Measurements from ENCODE around the gene BDNF.
"Not testable (repeated sequence)": the region's sequence is repeated elsewhere in the genome, so short reads cannot be mapped to it uniquely, and the experiment has no call there.

The BDNF gene

DNA sequence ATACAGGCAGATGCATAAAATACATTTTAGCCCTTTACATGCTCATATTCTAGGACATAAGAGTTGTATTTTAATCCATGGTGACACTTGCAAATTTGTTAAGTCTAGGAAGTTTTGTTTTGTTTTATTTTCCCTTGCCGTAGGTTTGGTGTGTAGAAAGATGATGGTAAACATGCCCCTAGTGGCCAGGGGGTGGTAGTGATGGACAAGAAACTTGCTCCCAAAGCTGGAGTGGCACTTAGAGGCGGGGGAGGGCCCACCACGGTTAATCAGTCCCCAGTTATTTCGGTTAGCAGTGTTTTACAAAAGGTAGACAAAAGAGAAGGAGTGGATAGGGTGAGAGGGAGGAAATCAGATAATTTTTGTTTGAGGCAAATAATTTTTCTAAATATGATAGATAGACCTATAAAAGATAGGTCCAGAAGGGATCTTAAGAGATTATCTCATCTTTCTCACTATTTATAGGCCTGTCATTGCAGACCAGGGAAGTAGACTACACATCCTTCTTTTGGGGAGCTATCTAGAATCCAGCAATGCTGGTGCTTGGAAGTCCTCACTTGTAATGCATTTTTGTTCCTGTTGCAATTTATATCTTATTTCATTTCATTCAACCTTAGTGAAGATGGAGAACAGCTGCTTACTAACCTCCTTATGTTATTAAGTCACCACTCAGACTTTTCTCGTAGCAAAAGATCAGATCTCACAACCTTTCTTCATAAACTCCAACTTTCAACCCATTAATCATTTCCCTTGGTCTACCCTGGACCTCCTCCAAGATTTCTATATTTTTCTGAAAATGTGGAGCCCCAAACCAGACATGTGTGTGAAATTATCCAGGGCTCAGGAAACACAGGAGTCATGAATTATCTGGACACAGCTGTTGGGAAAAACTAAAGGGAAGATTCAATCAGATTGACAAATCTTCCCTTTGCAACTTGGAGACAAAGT is 5.9 kb upstream of the BDNF start:
- no peak for DNase-seq

GRCh38 chr11:27703481-27703880 is 3.2 kb upstream of the BDNF start:
- no peak for DNase-seq

GRCh38 chr11:27702811-27703210 is 2.6 kb upstream of the BDNF start:
- DNase-seq = no peak

GRCh38 chr11:27701355-27702105 is 1.3 kb upstream of the BDNF start:
- DNase-seq = no peak

DNA sequence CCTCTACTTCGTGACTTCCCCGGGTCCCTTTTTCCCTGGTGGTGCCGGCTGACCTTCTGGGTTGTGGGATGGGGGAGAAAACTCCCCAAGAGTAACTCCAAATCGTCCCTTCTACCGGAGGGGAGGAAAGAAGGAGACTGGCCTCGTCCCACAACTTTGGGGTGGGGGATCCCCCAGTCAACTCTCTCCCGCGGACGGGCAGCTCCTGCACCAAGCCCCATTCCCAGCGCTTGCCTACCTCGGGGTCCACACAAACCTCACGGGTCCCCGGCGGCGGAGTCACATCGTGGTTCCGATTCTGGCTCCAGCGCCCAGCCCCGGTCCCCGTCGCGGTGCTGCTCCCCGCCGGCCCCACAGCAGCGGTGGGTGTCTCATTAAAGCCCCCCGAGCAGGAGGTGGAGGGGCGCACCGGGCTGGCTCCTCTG is 317 bp downstream of the BDNF start:
- no peak for DNase-seq

- DNase-seq = no peak
Measured at GRCh38 chr11:27699242-27699925, 871 bp downstream of the BDNF start.

DNA sequence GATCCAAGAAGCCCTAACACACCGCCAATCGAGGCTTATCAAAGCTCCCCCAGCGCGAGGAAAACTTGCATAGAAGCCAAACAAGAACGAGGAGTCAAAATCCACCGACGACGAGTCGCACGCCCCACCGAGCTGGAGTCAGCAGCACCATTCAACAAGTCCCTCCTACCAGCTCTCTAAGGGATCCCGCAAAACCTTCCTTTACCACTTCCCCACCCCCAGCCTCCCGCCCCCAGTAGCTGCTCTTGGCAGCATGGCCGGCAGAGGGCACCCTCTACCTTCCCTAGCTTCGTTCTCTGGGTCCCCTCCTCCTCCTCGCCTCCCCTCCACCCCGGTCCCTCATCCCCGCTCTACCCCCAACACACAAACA is 1.4 kb downstream of the BDNF start:
- DNase-seq = peak; percentile 64

DNA sequence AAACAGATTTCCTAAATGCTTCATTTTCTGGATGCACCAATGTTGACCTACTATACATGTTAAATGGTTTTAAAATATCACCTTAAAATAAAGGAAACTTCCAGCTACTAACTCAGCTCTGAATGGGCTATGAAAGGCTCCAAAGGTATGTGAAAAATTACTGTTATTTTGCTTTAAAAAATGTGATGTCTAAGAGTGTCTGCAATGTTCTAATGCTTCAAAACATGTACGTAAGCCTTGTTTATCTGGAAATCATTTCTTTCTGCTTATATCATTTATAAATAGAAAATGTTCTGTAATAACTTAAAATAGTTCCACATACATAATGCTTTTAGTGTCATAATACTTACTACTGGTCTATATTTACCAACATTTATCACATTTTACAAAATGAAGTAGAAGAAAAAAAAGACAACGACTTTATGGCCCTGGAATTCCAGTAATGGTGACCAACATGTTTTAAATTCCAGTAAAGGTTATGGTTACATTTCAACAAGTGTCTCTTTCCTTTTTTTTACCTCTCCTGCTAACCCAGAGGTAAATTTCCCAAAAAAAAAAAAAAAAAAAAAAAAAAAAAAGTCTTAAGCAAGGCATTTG is 2.5 kb downstream of the BDNF start:
- no peak for DNase-seq

- no peak for DNase-seq
Measured at GRCh38 chr11:27696961-27697360, 3.3 kb downstream of the BDNF start.

DNA sequence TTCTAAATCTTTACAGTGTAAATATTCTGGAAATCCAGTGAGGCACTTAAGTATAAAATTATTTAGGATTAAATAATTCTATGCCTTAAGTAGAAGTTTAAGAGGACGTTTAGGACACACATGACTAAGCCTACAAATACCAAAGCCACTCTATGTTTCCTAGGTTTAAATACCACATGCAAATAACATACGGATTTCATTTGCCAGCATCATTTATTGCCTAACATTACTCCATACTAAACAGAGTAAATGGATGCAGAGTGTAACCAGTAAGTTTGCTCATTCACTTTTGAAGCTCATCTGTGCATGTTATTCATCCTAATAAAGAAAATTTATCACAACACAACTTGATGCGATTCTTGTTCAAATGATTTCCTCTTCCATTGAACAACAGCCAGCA is 4.1 kb downstream of the BDNF start:
- DNase-seq = no peak

DNA sequence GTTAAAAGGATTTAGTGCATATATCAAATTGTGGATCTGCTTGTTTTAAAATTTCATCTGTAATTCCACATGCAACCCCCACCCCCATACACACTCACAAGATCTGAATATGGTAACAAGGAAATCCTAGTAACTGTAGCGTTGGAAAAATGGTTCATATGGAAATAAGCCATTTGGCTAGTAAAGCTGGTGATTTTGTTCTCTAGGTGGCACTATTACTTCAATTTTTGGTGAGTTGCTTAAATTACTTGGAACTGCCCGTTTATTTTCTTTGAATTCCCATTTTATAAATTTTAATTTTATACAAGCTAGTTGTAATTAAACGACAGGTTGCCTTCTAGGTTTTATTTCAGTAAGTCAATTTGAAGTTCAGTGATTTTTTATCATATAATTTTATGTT is 5.3 kb downstream of the BDNF start:
- DNase-seq = no peak

GRCh38 chr11:27693398-27693797 is 6.9 kb downstream of the BDNF start:
- no peak for DNase-seq

DNA sequence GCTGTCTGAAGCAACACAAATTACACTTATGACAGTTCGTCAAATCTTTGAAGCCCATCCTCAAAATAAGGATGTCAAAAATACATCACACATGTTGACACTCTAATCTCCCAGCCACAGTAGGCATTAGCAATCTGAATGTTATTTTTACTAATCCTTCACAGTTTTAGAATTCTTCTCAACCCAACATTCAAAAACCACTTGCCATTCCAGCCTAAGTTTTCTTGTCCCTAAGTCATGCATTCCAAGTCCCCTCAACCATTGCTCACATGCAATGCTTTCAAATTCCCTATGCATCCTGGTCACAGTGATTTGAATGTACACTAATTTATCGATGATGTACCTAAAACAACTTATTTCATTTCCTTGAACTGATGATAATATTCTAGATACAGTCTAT is 7.5 kb downstream of the BDNF start:
- DNase-seq = no peak

DNA sequence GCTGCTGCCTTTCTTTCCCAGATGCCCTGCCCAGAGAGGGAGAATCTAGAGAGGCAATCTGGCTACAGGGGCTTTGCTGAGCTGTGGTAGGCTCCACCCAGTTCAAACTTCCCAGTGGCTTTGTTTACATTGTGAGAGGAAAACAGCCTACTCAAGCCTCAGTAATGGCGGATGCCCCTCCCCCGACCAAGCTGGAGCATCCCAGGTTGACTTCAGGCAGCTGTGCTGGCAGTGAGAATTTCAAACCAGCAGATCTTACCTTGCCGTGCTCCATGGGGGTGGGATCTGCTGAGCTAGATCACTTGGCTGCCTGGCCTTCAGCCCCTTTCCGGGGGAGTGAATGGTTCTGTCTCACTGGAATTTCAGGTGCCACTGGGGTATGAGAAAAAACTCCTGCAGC is 12.2 kb downstream of the BDNF start:
- DNase-seq = no peak

DNA sequence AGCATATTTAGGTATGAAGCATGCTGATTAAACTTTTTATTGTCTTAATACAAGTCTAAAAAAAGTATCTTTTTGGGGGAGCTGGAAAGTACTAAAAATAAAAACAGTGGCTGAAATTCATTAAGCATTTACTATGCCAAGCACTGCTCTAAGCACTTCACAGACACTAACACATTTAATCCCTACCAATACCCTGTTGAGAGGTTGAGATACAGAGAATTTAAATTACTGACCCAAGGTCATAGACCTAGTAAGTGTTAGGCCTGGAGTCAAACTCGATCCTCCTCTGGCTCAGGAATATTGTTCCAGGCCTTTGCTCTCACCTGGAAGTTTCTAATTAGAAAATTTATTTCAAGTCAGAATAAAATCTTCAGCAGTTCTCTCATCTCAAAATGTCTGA is 18.6 kb downstream of the BDNF start:
- no peak for DNase-seq

- DNase-seq = no peak
Measured at GRCh38 chr11:27679136-27680015, 20.9 kb downstream of the BDNF start.

DNA sequence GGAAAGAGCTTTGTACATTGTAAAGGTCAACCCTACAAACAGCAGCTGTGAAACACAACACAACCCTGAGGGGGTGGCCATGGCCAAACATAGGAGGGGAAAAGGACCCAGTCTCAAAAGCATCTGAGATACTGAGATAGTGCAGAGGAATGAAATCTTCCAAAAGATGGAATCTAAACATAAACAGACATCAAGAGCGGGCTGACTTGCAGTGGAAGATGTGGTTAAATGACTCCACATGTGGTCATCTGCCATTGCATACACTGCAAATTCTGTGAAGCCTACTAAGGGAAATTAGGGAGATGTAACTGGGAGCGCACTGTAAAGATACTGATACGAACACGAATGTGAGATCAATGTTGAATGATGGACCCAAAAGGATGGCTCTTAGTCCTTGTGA is 22.0 kb downstream of the BDNF start:
- no peak for DNase-seq

DNA sequence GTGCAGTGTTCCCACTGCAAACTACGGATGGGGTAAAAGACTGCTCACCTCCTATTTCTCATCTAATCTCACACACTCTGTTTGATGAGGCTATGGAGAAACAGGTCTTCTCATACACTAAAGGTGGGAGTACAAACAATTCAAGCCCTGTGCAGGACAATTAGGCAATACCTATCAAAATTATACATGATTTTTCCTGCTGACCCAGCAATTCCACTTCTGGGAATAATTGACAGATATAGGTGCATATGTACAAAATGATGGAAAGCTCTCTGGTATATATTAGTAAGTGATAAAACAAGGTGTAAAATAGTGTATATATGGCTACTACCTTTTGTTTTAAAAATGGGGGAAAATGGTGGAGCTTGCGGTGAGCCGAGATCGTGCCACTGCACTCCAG is 23.1 kb downstream of the BDNF start:
- no peak for DNase-seq

DNA sequence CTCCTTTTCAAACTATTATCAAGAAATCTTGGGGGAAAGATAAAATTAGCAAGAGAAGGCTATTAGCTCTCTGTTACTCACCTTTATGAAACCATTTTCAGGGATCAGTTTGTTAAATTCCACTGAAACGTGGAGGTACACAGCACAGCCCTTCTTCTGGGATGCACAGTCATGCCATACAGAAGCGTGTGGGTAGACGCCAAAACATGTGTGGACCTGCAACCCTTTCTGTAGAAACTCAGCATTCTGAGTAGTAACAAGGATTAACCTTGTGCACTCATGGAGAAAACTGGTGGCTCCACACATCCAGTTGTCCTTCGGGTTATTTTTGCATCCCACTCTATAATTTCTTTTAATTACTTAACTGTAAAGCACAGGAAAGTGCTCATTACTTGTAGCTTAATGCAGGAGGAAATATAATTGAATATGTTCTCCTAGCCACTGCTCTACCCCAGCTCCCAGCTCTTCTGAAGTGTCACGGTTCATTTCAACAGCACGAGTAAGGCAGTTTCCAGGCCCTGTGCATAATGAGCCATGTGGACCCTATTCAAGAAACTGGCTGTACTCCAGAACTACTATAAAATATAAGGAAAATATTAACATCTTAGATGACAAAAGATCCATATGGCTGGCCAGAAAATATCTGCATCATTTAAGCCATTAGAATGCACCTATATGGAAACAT is 26.1 kb downstream of the BDNF start:
- DNase-seq = no peak

DNA sequence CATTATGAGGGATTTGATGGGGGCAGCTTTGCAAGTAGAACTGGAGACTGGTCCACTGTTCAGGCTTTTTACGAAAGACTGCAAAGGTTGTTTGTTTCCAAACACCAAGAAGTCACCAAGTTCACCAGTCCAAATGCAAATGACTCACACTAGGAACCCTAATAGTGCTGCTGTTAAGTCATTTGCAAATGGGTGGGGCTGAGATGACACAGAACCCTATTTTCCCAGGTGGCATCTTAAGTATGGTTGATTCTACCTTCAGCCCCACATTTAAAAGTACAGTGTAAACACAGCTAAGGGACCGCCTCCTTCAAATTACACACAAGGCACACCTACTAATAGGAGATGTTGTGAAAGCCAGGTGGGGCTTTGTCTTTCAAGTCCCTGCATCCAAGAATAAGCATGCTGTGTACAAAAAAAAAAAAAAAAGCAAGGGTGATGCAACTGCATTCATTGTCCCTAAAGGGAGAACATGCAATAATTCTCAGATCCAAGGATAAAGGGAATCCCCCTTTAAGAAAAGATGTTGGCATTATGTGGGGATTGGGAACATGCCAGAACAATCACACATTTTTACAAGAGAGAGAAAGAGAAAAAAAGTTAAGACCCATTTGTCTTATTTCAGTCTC is 27.3 kb downstream of the BDNF start:
- no peak for DNase-seq

DNA sequence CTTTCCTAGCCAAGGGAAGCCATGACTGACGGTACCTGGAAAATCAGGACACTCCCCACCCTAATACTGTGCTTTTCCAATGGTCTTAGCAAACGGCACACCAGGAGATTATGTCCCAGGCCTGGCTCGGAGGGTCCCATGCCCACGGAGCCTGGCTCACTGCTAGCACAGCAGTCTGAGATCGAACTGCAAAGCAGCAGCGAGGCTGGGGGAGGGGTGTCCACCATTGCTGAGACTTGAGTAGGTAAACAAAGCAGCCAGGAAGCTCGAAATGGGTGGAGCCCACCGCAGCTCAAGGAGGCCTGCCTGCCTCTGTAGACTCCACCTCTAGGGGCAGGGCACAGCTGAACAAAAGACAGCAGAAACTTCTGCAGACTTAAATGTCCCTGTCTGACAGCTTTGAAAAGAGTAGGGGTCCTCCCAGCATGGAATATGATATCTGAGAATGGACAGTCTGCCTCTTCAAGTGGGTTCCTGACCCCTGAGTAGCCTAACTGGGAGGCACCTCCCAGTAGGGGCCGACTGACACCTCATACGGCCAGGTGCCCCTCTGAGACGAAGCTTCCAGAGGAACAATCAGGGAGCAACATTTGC is 34.6 kb downstream of the BDNF start:
- DNase-seq = not testable (repeated sequence)
